HepG2 (cell line): ENCODE results near the gene SREBF1. TPM values are rescaled to one million over a fixed set of nuclear protein-coding genes. Genes with fewer than 3 reads are reported as not detected.

Experiments used
- ATAC-seq: fragments of 200-7000 bp; cut with Tn5 transposase; 3 replicates; pipeline ENCODE4 v1.9.1; 2020; ENCODE audit warnings: mild to moderate bottlenecking, moderate library complexity
- BruUV-seq: library from RNA; stranded (reverse); fragments of 400-500 nt; replicated peaks from 2 replicates; lab custom pipeline; 2021; lab: Mats Ljungman, UMichigan
- CTCF ChIA-PET: fragments of 300-600 bp; formaldehyde crosslinking; extraction: SDS; loops from one replicate; lab custom pipeline; 2021; ENCODE audit warnings: low total read pairs, inconsistent platforms, low intra/inter-chr PET ratio; lab: Yijun Ruan, JAX
- POLR2A ChIA-PET: fragments of 350-600 bp; sonication (Branson Sonifier 250); formaldehyde crosslinking; loops from one replicate; lab custom pipeline; 2020; ENCODE audit warnings: antibody characterized with exemption, inconsistent platforms; lab: Yijun Ruan, JAX
- DNase-seq: peaks from one replicate; pipeline ENCODE4 v3.0.0-alpha.2; 2015; ENCODE audit warnings: low spot score
- FAIRE-seq: peaks from 3 replicates; lab custom pipeline; 2011; peaks lifted over from hg19 to GRCh38; lab: Jason Lieb, UNC
- H2AFZ ChIP-seq: one replicate; pipeline ENCODE4 v1.6.1; 2011; ENCODE audit warnings: low read length, inconsistent platforms
- H3K27ac ChIP-seq: fragments of 300-600 bp; 3 replicates; pipeline ENCODE4 v1.8.0; 2011; ENCODE audit warnings: mixed run types, mild to moderate bottlenecking, mixed read lengths, low read length, inconsistent platforms; ENCODE audit not compliant: insufficient read depth; ENCODE audit errors: extremely low read length
- H3K27me3 ChIP-seq, 2 experiments: fragments of 200-600 bp in 1 of 2; 2 replicates in 1 of 2; 3 replicates in 1 of 2; pipeline versions ENCODE4 v1.6.0 to v1.8.0; 2011; ENCODE audit warnings: low read length in 2 of 2, mild to moderate bottlenecking in 2 of 2, moderate library complexity in 2 of 2, inconsistent platforms in 1 of 2; ENCODE audit not compliant: insufficient read depth in 2 of 2, control insufficient read depth in 1 of 2
- H3K36me3 ChIP-seq, 2 experiments: fragments of 200-600 bp in 1 of 2; replicated peaks in 1 of 2; 2 replicates in 1 of 2; 3 replicates in 1 of 2; pipeline versions ENCODE4 v1.5.1 to v1.8.0; 2011; ENCODE audit warnings: low read length in 2 of 2, inconsistent platforms in 1 of 2; ENCODE audit not compliant: insufficient read depth in 2 of 2, control insufficient read depth in 1 of 2
- H3K4me1 ChIP-seq: 2 replicates; pipeline ENCODE4 v1.5.1; 2012; ENCODE audit warnings: low read length, inconsistent platforms; ENCODE audit not compliant: insufficient read depth
- H3K4me2 ChIP-seq: 2 replicates; pipeline ENCODE4 v1.6.0; 2011; ENCODE audit warnings: low read depth, low read length, inconsistent platforms
- H3K4me3 ChIP-seq, 3 experiments: fragments of 200-600 bp in 1 of 3; sonication (generic), shearing (Covaris generic) in 1 of 3; replicated peaks in 1 of 3; 2 replicates each; pipeline ENCODE4 v1.5.1; 2011 to 2016; ENCODE audit warnings: low read length in 3 of 3, inconsistent platforms in 2 of 3, low read depth in 2 of 3, mild to moderate bottlenecking in 2 of 3, control low read depth in 1 of 3, mixed read lengths in 1 of 3; ENCODE audit not compliant: insufficient read depth in 1 of 3
- H3K79me2 ChIP-seq: one replicate; pipeline ENCODE4 v1.6.1; 2011; ENCODE audit warnings: low read length, inconsistent platforms; ENCODE audit not compliant: insufficient read depth
- H3K9ac ChIP-seq: 2 replicates; pipeline ENCODE4 v1.6.0; 2011; ENCODE audit warnings: mild to moderate bottlenecking, low read depth, low read length, inconsistent platforms; ENCODE audit not compliant: insufficient read depth
- H3K9me3 ChIP-seq: 2 replicates; pipeline ENCODE4 v1.5.1; 2012; ENCODE audit warnings: mild to moderate bottlenecking, low read length
- H4K20me1 ChIP-seq: 2 replicates; pipeline ENCODE4 v1.6.0; 2011; ENCODE audit warnings: inconsistent platforms, mild to moderate bottlenecking, low read length, moderate library complexity; ENCODE audit not compliant: insufficient read depth
- HNF4A ChIP-seq: sonication (generic); formaldehyde crosslinking; IDR thresholded peaks from 2 replicates; pipeline ENCODE4 v1.4.0; 2020; ENCODE audit warnings: missing genetic modification reagents
- PLRG1 ChIP-seq: fragments of 450-650 bp; conservative IDR thresholded peaks from 2 replicates; pipeline ENCODE4 v1.6.1; 2016
- TP53 ChIP-seq: sonication (generic); formaldehyde crosslinking; conservative IDR thresholded peaks from 2 replicates; pipeline ENCODE4 v1.4.0; 2020; ENCODE audit warnings: missing genetic modification reagents
- YEATS4 ChIP-seq: sonication (generic); formaldehyde crosslinking; IDR thresholded peaks from 2 replicates; pipeline ENCODE4 v1.4.0; 2020; ENCODE audit warnings: missing genetic modification reagents, borderline replicate concordance
- ZFP36 ChIP-seq: fragments of 150-350 bp; IDR thresholded peaks from 2 replicates; pipeline ENCODE4 v1.6.1; 2018; ENCODE audit warnings: borderline replicate concordance, low read length, low read depth; ENCODE audit not compliant: partially characterized antibody
- ZMYM3 ChIP-seq: sonication (generic); formaldehyde crosslinking; IDR thresholded peaks from 2 replicates; pipeline ENCODE4 v1.5.1; 2020; ENCODE audit warnings: mild to moderate bottlenecking, missing genetic modification reagents
- ZNF672 ChIP-seq: sonication (generic); formaldehyde crosslinking; IDR thresholded peaks from 2 replicates; pipeline ENCODE4 v1.8.1; 2022; ENCODE audit warnings: missing genetic modification reagents
- WGBS: methylation state at CpG from one replicate; pipeline ENCODE4 v1.1.6; 2017; ENCODE audit warnings: low lambda C conversion rate; 5-methylcytosine and 5-hydroxymethylcytosine counted together
- in situ Hi-C: cut with HindIII; loops from 2 replicates; pipeline ENCODE4 v1.10.0; 2017; ENCODE audit warnings: low pct_unique_long_range_greater_than_20kb; ENCODE audit not compliant: extremely low pct_ligation_motif_present
- intact Hi-C: fragments of 100-400 bp; cut with micrococcal nuclease; formaldehyde crosslinking; loops from one replicate; pipeline ENCODE4 v1.10.0; 2022; ENCODE audit not compliant: unreplicated experiment
- polyA plus RNA-seq, 8 experiments: library from polyadenylated mRNA; depleted of rRNA in 3 of 8; stranded (reverse) in 7 of 8; unstranded in 1 of 8; fragments of >200 nt; fragmentation: Illumina TruSeq in 4 of 8; extraction: Trizol in 4 of 8; gene quantifications; 2 replicates each; pipeline versions ENCODE4 v1.2.1 to v1.2.3, GENCODE V29; 2011 to 2016; ENCODE audit warnings: low read depth in 4 of 8, missing spikeins in 1 of 8, mixed read lengths in 1 of 8; ENCODE audit not compliant: insufficient read depth in 1 of 8
- total RNA-seq, 5 experiments: library from RNA; depleted of rRNA; stranded (reverse); fragments of >200 nt; fragmentation: Illumina TruSeq; extraction: Trizol; gene quantifications; 2 replicates each; pipeline ENCODE4 v1.2.3, GENCODE V29; 2016; ENCODE audit warnings: low read depth in 1 of 5
- TF ChIP-seq, protein P1 (sequence below), 2 experiments: fragments of 450-650 bp in 1 of 2; sonication (generic) in 1 of 2; formaldehyde crosslinking; IDR thresholded peaks; 2 replicates each; pipeline versions ENCODE4 v1.5.0 to v1.8.0; 2020 to 2022; ENCODE audit warnings: mild to moderate bottlenecking in 1 of 2, missing genetic modification reagents in 1 of 2

SREBF1 gene
- total and polyA plus RNA-seq, 2 of the 13 experiments (the other 11 are each of a cell fraction or from before 2014, with no cell fraction given), result 34.3 to 38.0 TPM

DNA sequence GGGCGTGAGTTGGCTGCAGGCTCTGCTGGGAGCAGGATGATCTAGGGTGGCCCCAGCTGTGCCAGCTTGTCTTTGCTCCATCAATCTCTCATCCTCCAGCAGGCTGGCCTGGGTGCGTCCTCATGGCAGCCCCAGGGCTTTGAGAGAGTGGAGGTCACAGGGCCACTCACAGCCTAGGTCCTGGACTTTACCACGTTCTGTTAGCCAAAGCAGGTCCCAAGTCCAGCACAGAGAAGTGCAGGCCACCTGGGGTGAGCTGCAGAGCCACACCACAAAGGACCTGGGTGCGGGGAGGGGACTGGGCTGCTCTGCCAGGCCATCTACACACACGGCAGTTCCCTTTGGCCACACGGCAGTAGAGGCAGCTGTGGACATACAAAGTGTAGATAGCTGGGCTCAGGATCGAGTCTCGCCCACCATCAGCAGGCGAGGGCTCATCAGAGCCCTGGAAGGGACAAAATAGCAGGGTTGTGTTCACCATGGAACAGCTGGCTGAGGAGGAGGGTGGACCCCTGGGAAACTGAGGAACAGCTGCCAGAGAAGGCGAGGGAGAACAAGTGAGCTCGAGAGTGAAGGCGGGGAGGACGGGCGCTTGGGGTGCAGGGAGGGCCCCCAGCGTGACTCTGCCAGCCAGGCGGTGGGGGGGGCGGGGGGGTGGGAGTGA, 30.0 kb downstream of the SREBF1 start (continued):
- TF ChIP-seq YEATS4 (CRISPR knock-in tag), result 0 out of 2 replicates have a peak, but pooled peaks have one; percentile 49
- TF ChIP-seq HNF4A (CRISPR knock-in tag), result peak; percentile 93
- TF ChIP-seq PLRG1, result no peak
- TF ChIP-seq, protein P1, sequence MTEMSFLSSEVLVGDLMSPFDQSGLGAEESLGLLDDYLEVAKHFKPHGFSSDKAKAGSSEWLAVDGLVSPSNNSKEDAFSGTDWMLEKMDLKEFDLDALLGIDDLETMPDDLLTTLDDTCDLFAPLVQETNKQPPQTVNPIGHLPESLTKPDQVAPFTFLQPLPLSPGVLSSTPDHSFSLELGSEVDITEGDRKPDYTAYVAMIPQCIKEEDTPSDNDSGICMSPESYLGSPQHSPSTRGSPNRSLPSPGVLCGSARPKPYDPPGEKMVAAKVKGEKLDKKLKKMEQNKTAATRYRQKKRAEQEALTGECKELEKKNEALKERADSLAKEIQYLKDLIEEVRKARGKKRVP (CRISPR knock-in tag; IDR thresholded peaks at IDR 0.05), result no peak

GRCh38 chr17:17806035-17806434, 30.8 kb downstream of the SREBF1 start:
- TF ChIP-seq ZNF672 (no peak), TP53 (CRISPR knock-in tag) (no peak), ZMYM3 (peak; percentile 77; the same call in 1 of the 2 replicates), ZFP36 (peak; percentile 95)
- in situ Hi-C loops (no loop called here), intact Hi-C loops (no loop called here)
- H3K4me2 ChIP-seq, result no peak overlapping the region; the same call in 1 of the 2 replicates
- ATAC-seq, result no peak
- H4K20me1 ChIP-seq, result no peaks in the 10 kb centered on the region
- ChIA-PET CTCF (no interaction called here), POLR2A (no interaction called here)
- H3K4me3 ChIP-seq, result no peak overlapping the region
- no TSS peak for BruUV-seq
- H3K9me3 ChIP-seq, result no peaks in the 10 kb centered on the region
- peaks cover 25% of the 10 kb centered on the region for H3K4me1 ChIP-seq
- H3K9ac ChIP-seq, result no peak overlapping the region
- FAIRE-seq, result no peak
- H3K27ac ChIP-seq, result peak overlapping the region; percentile 47
- no peak for DNase-seq
- peaks cover 9 to 11% of the 10 kb centered on the region in 2 experiments for H3K36me3 ChIP-seq
- no peak overlapping the region for H2AFZ ChIP-seq
- H3K79me2 ChIP-seq, result no peaks in the 10 kb centered on the region
- WGBS, result 95% methylated on average over 4 of the region's 4 CpGs
- no peaks in the 10 kb centered on the region for H3K27me3 ChIP-seq
